K562 (cell line): ENCODE data around the gene C16orf78. TPM values are rescaled to one million over a fixed set of nuclear protein-coding genes. Genes with fewer than 3 reads are reported as not detected.

Source experiments
- ATAC-seq: fragments of 200-7000 bp; cut with Tn5 transposase; 3 replicates; pipeline ENCODE4 v1.9.1; 2020; ENCODE audit warnings: moderate library complexity
- BruUV-seq: library from RNA; stranded (reverse); fragments of 400-500 nt; replicated peaks from 2 replicates; lab custom pipeline; 2021; lab: Mats Ljungman, UMichigan
- CTCF ChIA-PET: fragments of 300-600 bp; formaldehyde crosslinking; extraction: SDS; loops from one replicate; lab custom pipeline; 2021; ENCODE audit warnings: low intra/inter-chr PET ratio; lab: Yijun Ruan, JAX
- POLR2A ChIA-PET: fragments of 300-600, 350-650 bp; sonication (Branson Sonifier 250); formaldehyde crosslinking; extraction: SDS; loops from one replicate; lab custom pipeline; 2021; ENCODE audit warnings: antibody characterized with exemption, inconsistent platforms; lab: Yijun Ruan, JAX
- DNase-seq, 4 experiments: peaks; one replicate each; pipeline versions ENCODE4 v3.0.0 to v3.0.0-alpha.2; 2011 to 2018; ENCODE audit warnings: low spot score in 3 of 4, mixed read lengths in 3 of 4; ENCODE audit errors: extremely low read depth in 1 of 4
- FAIRE-seq: peaks from 2 replicates; lab custom pipeline; 2011; peaks lifted over from hg19 to GRCh38; lab: Jason Lieb, UNC
- H2AFZ ChIP-seq: 2 replicates; pipeline ENCODE4 v1.6.0; 2011; ENCODE audit warnings: low read depth, low read length, control low read depth, inconsistent platforms
- H3K27ac ChIP-seq: fragments of 200-600 bp; 3 replicates; pipeline ENCODE4 v1.8.0; 2011; ENCODE audit warnings: low read depth, mild to moderate bottlenecking, control low read depth, inconsistent platforms, low read length, moderate library complexity, mixed read lengths; ENCODE audit errors: extremely low read depth
- H3K27me3 ChIP-seq, 2 experiments: fragments of 300-600 bp in 1 of 2; 2 replicates in 1 of 2; 3 replicates in 1 of 2; pipeline versions ENCODE4 v1.6.0 to v1.8.0; 2011; ENCODE audit warnings: inconsistent platforms in 2 of 2, low read length in 2 of 2, mild to moderate bottlenecking in 1 of 2, mixed read lengths in 1 of 2, moderate library complexity in 1 of 2; ENCODE audit not compliant: control insufficient read depth in 2 of 2, insufficient read depth in 2 of 2
- H3K36me3 ChIP-seq: fragments of 300-600 bp; 3 replicates; pipeline ENCODE4 v1.8.0; 2011; ENCODE audit warnings: mild to moderate bottlenecking, low read length, inconsistent platforms; ENCODE audit not compliant: control insufficient read depth, insufficient read depth
- H3K4me1 ChIP-seq, 2 experiments: fragments of 200-600 bp in 1 of 2; replicated peaks in 1 of 2; 2 replicates in 1 of 2; 3 replicates in 1 of 2; pipeline versions ENCODE4 v1.5.1 to v1.8.0; 2011; ENCODE audit warnings: inconsistent platforms in 2 of 2, low read length in 2 of 2, mild to moderate bottlenecking in 1 of 2, mixed read lengths in 1 of 2, moderate library complexity in 1 of 2; ENCODE audit not compliant: control insufficient read depth in 2 of 2, insufficient read depth in 2 of 2
- H3K4me2 ChIP-seq: 2 replicates; pipeline ENCODE4 v1.6.1; 2011; ENCODE audit warnings: low read length, control low read depth, inconsistent platforms, mixed read lengths; ENCODE audit not compliant: insufficient read depth
- H3K4me3 ChIP-seq: fragments of 200-600 bp; sonication (generic), shearing (Covaris generic); 2 replicates; pipeline ENCODE4 v1.5.1; 2016; ENCODE audit warnings: control low read depth, inconsistent platforms
- H3K79me2 ChIP-seq: fragments of 200-600 bp; 3 replicates; pipeline ENCODE4 v1.8.0; 2011; ENCODE audit warnings: low read length, inconsistent platforms; ENCODE audit not compliant: control insufficient read depth, insufficient read depth
- H3K9ac ChIP-seq, 2 experiments: 2 replicates each; pipeline versions ENCODE4 v1.6.0 to v1.6.1; 2011; ENCODE audit warnings: low read depth in 2 of 2, low read length in 2 of 2, control low read depth in 1 of 2, inconsistent platforms in 1 of 2, mild to moderate bottlenecking in 1 of 2, mixed read lengths in 1 of 2; ENCODE audit not compliant: insufficient read depth in 1 of 2
- H3K9me1 ChIP-seq: one replicate; pipeline ENCODE4 v1.6.0; 2011; ENCODE audit warnings: inconsistent platforms, mild to moderate bottlenecking, low read length, moderate library complexity; ENCODE audit not compliant: control insufficient read depth, insufficient read depth
- H3K9me3 ChIP-seq: replicated peaks from 2 replicates; pipeline ENCODE4 v1.5.1; 2011; ENCODE audit warnings: low read depth, low read length, inconsistent platforms; ENCODE audit not compliant: control insufficient read depth, insufficient read depth
- H4K20me1 ChIP-seq: replicated peaks from 2 replicates; pipeline ENCODE4 v1.6.1; 2011; ENCODE audit warnings: low read length, inconsistent platforms, mixed read lengths; ENCODE audit not compliant: control insufficient read depth, insufficient read depth
- CTCFL ChIP-seq: IDR thresholded peaks from 2 replicates; pipeline ENCODE4 v1.6.1; 2011; ENCODE audit warnings: borderline replicate concordance, low read depth, mild to moderate bottlenecking, moderate library complexity, low read length; ENCODE audit not compliant: insufficient read depth, poor library complexity, severe bottlenecking
- MEIS2 ChIP-seq: fragments of 450-650 bp; IDR thresholded peaks from 2 replicates; pipeline ENCODE4 v1.6.1; 2014; ENCODE audit warnings: mild to moderate bottlenecking; ENCODE audit not compliant: partially characterized antibody
- POLR3A ChIP-seq: IDR thresholded peaks from 2 replicates; pipeline ENCODE4 v1.6.1; 2011; ENCODE audit warnings: borderline replicate concordance, mild to moderate bottlenecking, moderate library complexity; ENCODE audit not compliant: insufficient read length, insufficient read depth; ENCODE audit errors: extremely low read depth
- SMAD1 ChIP-seq: fragments of 150-350 bp; IDR thresholded peaks from 2 replicates; pipeline ENCODE4 v1.6.1; 2014; ENCODE audit warnings: low read length, low read depth; ENCODE audit not compliant: partially characterized antibody
- SMARCE1 ChIP-seq: fragments of 450-650 bp; IDR thresholded peaks from 2 replicates; pipeline ENCODE4 v1.7.1; 2016; ENCODE audit warnings: mild to moderate bottlenecking
- WGBS: fragments of 100-300 bp; shearing (Covaris generic); methylation state at CpG from one replicate; pipeline ENCODE4 v1.1.6; 2016; ENCODE audit warnings: low coverage, mixed read lengths; ENCODE audit not compliant: insufficient coverage; ENCODE audit errors: missing lambda C conversion rate; 5-methylcytosine and 5-hydroxymethylcytosine counted together
- in situ Hi-C: fragments of 300-500 bp; cut with MboI; formaldehyde crosslinking; loops from 4 replicates; pipeline ENCODE4 v1.15.0; 2018; ENCODE audit warnings: inconsistent platforms, mixed read lengths
- intact Hi-C: fragments of 100-400 bp; cut with micrococcal nuclease; formaldehyde crosslinking; loops from 2 replicates; pipeline ENCODE4 v1.14.2; 2022
- polyA plus RNA-seq, 8 experiments: library from polyadenylated mRNA; depleted of rRNA in 4 of 8; stranded (reverse) in 5 of 8; unstranded in 3 of 8; fragments of >200 nt; fragmentation: Nextera tagmentation in 2 of 8; fragmentation: Illumina TruSeq in 1 of 8; extraction: Ambion mirVana in 2 of 8; extraction: Trizol in 1 of 8; gene quantifications; 2 replicates each; pipeline versions ENCODE4 v1.2.1 to v1.2.3, GENCODE V29; 2011 to 2014; ENCODE audit warnings: inconsistent platforms in 1 of 8, missing spikeins in 1 of 8
- total RNA-seq, 7 experiments: library from RNA; depleted of rRNA in 6 of 7; stranded (reverse); fragments of >200 nt in 6 of 7; fragmentation: Illumina TruSeq in 2 of 7; extraction: Trizol in 2 of 7; gene quantifications; 2 replicates each; pipeline versions ENCODE4 v1.2.1 to v1.2.3, GENCODE V29; 2011 to 2021; ENCODE audit warnings: low replicate concordance in 1 of 7
- TF ChIP-seq, protein P1 (sequence below): IDR thresholded peaks from 3 replicates; pipeline ENCODE4 v1.6.1; 2011; ENCODE audit warnings: borderline replicate concordance, mild to moderate bottlenecking, moderate library complexity; ENCODE audit not compliant: insufficient read length; ENCODE audit errors: extremely low read depth
- TF ChIP-seq, protein P2 (sequence below): fragments of 250-450 bp; sonication (Bioruptor Pico); IDR thresholded peaks from 2 replicates; pipeline ENCODE4 v1.8.0; 2021; ENCODE audit warnings: moderate library complexity, mild to moderate bottlenecking, inconsistent platforms
- TF ChIP-seq, protein P3 (sequence below): fragments of 450-650 bp; formaldehyde crosslinking; IDR thresholded peaks from 2 replicates; pipeline ENCODE4 v1.4.0; 2022; ENCODE audit warnings: mild to moderate bottlenecking, moderate library complexity

The C16orf78 gene
- total and polyA plus RNA-seq, 9 of the 15 experiments (the other 6 are each of a cell fraction or from before 2014, with no cell fraction given), result not detected

GRCh38 chr16:49424961-49425360 is 51.4 kb downstream of the C16orf78 start:
- FAIRE-seq (no peak), ATAC-seq (no peak), DNase-seq (no peak)
- no TSS peak for BruUV-seq
- intact Hi-C loops (no loop called here), in situ Hi-C loops (no loop called here)
- Histone ChIP-seq H4K20me1 (no peaks in the 10 kb centered on the region), H3K9me3 (no peaks in the 10 kb centered on the region), H3K9me1 (no peaks in the 10 kb centered on the region), H3K4me2 (no peak overlapping the region), H3K36me3 (no peaks in the 10 kb centered on the region), H3K79me2 (no peaks in the 10 kb centered on the region), H3K4me3 (no peak overlapping the region), H3K27ac (no peak overlapping the region), H3K9ac (no peak overlapping the region), H2AFZ (no peak overlapping the region), H3K27me3 (peaks cover 0 to 16% of the 10 kb centered on the region in 2 experiments; a peak in 3 of 5 replicates), H3K4me1 (no peaks in the 10 kb centered on the region)
- CTCF ChIA-PET, result no interaction called here
- no peak for TF ChIP-seq SMARCE1
- TF ChIP-seq MEIS2, result no peak
- no peak for TF ChIP-seq CTCFL
- TF ChIP-seq, protein P1, sequence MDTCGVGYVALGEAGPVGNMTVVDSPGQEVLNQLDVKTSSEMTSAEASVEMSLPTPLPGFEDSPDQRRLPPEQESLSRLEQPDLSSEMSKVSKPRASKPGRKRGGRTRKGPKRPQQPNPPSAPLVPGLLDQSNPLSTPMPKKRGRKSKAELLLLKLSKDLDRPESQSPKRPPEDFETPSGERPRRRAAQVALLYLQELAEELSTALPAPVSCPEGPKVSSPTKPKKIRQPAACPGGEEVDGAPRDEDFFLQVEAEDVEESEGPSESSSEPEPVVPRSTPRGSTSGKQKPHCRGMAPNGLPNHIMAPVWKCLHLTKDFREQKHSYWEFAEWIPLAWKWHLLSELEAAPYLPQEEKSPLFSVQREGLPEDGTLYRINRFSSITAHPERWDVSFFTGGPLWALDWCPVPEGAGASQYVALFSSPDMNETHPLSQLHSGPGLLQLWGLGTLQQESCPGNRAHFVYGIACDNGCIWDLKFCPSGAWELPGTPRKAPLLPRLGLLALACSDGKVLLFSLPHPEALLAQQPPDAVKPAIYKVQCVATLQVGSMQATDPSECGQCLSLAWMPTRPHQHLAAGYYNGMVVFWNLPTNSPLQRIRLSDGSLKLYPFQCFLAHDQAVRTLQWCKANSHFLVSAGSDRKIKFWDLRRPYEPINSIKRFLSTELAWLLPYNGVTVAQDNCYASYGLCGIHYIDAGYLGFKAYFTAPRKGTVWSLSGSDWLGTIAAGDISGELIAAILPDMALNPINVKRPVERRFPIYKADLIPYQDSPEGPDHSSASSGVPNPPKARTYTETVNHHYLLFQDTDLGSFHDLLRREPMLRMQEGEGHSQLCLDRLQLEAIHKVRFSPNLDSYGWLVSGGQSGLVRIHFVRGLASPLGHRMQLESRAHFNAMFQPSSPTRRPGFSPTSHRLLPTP, result no peak
- TF ChIP-seq SMAD1, result no peak
- TF ChIP-seq POLR3A, result no peak
- TF ChIP-seq, protein P2, sequence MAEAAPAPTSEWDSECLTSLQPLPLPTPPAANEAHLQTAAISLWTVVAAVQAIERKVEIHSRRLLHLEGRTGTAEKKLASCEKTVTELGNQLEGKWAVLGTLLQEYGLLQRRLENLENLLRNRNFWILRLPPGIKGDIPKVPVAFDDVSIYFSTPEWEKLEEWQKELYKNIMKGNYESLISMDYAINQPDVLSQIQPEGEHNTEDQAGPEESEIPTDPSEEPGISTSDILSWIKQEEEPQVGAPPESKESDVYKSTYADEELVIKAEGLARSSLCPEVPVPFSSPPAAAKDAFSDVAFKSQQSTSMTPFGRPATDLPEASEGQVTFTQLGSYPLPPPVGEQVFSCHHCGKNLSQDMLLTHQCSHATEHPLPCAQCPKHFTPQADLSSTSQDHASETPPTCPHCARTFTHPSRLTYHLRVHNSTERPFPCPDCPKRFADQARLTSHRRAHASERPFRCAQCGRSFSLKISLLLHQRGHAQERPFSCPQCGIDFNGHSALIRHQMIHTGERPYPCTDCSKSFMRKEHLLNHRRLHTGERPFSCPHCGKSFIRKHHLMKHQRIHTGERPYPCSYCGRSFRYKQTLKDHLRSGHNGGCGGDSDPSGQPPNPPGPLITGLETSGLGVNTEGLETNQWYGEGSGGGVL, result no peak
- TF ChIP-seq, protein P3, sequence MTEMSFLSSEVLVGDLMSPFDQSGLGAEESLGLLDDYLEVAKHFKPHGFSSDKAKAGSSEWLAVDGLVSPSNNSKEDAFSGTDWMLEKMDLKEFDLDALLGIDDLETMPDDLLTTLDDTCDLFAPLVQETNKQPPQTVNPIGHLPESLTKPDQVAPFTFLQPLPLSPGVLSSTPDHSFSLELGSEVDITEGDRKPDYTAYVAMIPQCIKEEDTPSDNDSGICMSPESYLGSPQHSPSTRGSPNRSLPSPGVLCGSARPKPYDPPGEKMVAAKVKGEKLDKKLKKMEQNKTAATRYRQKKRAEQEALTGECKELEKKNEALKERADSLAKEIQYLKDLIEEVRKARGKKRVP (CRISPR knock-in tag), result no peak
- 3% methylated on average over 6 of the region's 6 CpGs for WGBS
- POLR2A ChIA-PET, result no interaction called here
